Gastrocnemius medialis (tissue), 4 donors: ENCODE measurements around the gene SELENOI. TPM values are rescaled to one million over a fixed set of nuclear protein-coding genes. Genes with fewer than 3 reads are reported as not detected.

ENCODE experiments used
- ATAC-seq, 2 donors: fragments of 150-250 bp; one replicate each; pipeline ENCODE4 v1.9.1; 2016
- DNase-seq, 2 donors: peaks; one replicate each; pipeline ENCODE4 v3.0.0-alpha.2; 2019
- H3K27ac ChIP-seq, 4 donors: fragments of 200-600 bp; sonication (generic); 1 replicate in 1 of 4; 2 replicates in 3 of 4; pipeline ENCODE4 v1.5.1; 2016 to 2018; ENCODE audit warnings: mild to moderate bottlenecking in 2 of 4, moderate library complexity in 1 of 4
- H3K27me3 ChIP-seq, 3 donors: fragments of 200-600 bp; sonication (generic) in 2 of 3; 1 replicate in 1 of 3; 2 replicates in 2 of 3; pipeline versions ENCODE4 v1.5.1 to v1.6.0; 2016 to 2019; ENCODE audit warnings: mild to moderate bottlenecking in 1 of 3, moderate library complexity in 1 of 3
- H3K36me3 ChIP-seq, 2 donors: fragments of 200-600 bp; sonication (generic) in 1 of 2; one replicate each; pipeline ENCODE4 v1.5.1; 2017 to 2018
- H3K4me1 ChIP-seq, 2 donors: fragments of 200-600 bp; sonication (generic) in 1 of 2; one replicate each; pipeline ENCODE4 v1.5.1; 2016 to 2017; ENCODE audit warnings: mild to moderate bottlenecking in 2 of 2
- H3K4me3 ChIP-seq, 4 donors: fragments of 200-600 bp; sonication (generic) in 3 of 4; 1 replicate in 1 of 4; 2 replicates in 3 of 4; pipeline ENCODE4 v1.5.1; 2016 to 2019; ENCODE audit warnings: mild to moderate bottlenecking in 2 of 4
- H3K9me3 ChIP-seq, 3 donors: fragments of 200-600 bp; sonication (generic) in 2 of 3; 1 replicate in 1 of 3; 2 replicates in 2 of 3; pipeline ENCODE4 v1.5.1; 2016 to 2019
- CTCF ChIP-seq, 5 experiments: fragments of 450-650 bp in 3 of 5; fragments of 200-600 bp in 2 of 5; sonication (generic) in 2 of 5; IDR thresholded peaks in 4 of 5; conservative IDR thresholded peaks in 1 of 5; 1 replicate in 4 of 5; 2 replicates in 1 of 5; pipeline ENCODE4 v1.5.1; 2016 to 2019; ENCODE audit warnings: antibody characterized with exemption in 5 of 5, mild to moderate bottlenecking in 3 of 5, moderate library complexity in 3 of 5
- POLR2A ChIP-seq, 2 donors: fragments of 450-650 bp; IDR thresholded peaks; one replicate each; pipeline ENCODE4 v1.6.1; 2017; ENCODE audit warnings: antibody characterized with exemption in 2 of 2, mild to moderate bottlenecking in 2 of 2, moderate library complexity in 2 of 2
- in situ Hi-C, 4 donors: fragments of 200-750 bp; cut with MboI; loops; one replicate each; pipeline versions ENCODE4 v1.15.0 to v1.8.0; 2017; ENCODE audit warnings: low sequenced_read_pairs in 4 of 4
- intact Hi-C: fragments of 100-400 bp; cut with DNase I; formaldehyde crosslinking; loops from one replicate; pipeline ENCODE4 v1.15.1; 2023; ENCODE audit warnings: low total_unique reads
- total RNA-seq, 4 donors: library from RNA; depleted of rRNA; stranded (reverse); fragments of >200 nt; gene quantifications; one replicate each; pipeline versions ENCODE4 v1.1.0 to v1.2.3, GENCODE V29; 2016

The SELENOI gene
- total RNA-seq, 4 donors from 2014 or later = 8.5 to 30.6 (median 17.0) TPM

GRCh38 chr2:26384183-26384582 lies 38.2 kb downstream of the SELENOI start:
- Histone ChIP-seq H3K9me3 (no peaks in the 10 kb centered on the region), H3K27ac (no peak overlapping the region), H3K4me3 (no peak overlapping the region), H3K27me3 (no peaks in the 10 kb centered on the region), H3K4me1 (no peaks in the 10 kb centered on the region), H3K36me3 (peaks cover 0 to 43% of the 10 kb centered on the region in 2 donors)
- TF ChIP-seq CTCF (IDR thresholded peaks at IDR 0.05 in 4 of 5, conservative IDR thresholded peaks at IDR 0.05 in 1 of 5) (no peak), POLR2A (IDR thresholded peaks at IDR 0.05) (no peak)
- DNase-seq = no peak
- in situ Hi-C loops (no loop called here), intact Hi-C loops (no loop called here)
- no peak for ATAC-seq

DNA sequence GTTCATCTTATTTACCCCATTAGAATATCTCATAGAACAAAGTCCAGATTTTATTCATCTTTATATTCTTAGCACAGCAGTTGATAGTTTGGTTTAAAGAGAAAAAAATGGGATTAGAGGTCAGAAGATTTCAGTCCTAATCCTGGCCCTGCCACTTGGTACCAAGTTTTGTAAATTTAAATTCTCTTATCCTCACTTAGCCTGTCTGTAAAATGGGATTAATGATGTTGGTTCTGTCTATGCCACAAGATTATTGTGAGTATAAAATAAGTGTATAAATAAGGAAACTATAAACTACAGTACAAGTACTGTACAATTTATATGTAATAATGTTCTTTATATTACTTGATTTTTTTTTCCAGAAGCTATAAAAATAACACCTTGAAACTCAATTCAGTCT lies 38.7 kb downstream of the SELENOI start:
- Histone ChIP-seq H3K9me3 (no peaks in the 10 kb centered on the region), H3K36me3 (peaks cover 0 to 47% of the 10 kb centered on the region in 2 donors), H3K4me1 (no peaks in the 10 kb centered on the region), H3K4me3 (no peak overlapping the region), H3K27ac (no peak overlapping the region), H3K27me3 (no peaks in the 10 kb centered on the region)
- in situ Hi-C loops (no loop called here), intact Hi-C loops (no loop called here)
- TF ChIP-seq CTCF (IDR thresholded peaks at IDR 0.05 in 4 of 5, conservative IDR thresholded peaks at IDR 0.05 in 1 of 5) = no peak
- DNase-seq = no peak
- no peak for ATAC-seq

- H3K4me3 ChIP-seq = no peak overlapping the region
- ATAC-seq (no peak), DNase-seq (no peak)
- H3K9me3 ChIP-seq = no peaks in the 10 kb centered on the region
- peaks cover 0 to 60% of the 10 kb centered on the region in 2 donors for H3K36me3 ChIP-seq
- intact Hi-C loops (no loop called here), in situ Hi-C loops (no loop called here)
- no peaks in the 10 kb centered on the region for H3K27me3 ChIP-seq
- H3K4me1 ChIP-seq = no peaks in the 10 kb centered on the region
- H3K27ac ChIP-seq = no peak overlapping the region
- TF ChIP-seq CTCF (IDR thresholded peaks at IDR 0.05 in 4 of 5, conservative IDR thresholded peaks at IDR 0.05 in 1 of 5) (no peak), POLR2A (IDR thresholded peaks at IDR 0.05) (no peak)
Observed at GRCh38 chr2:26387189-26387588, 41.2 kb downstream of the SELENOI start.

GRCh38 chr2:26394694-26395093 lies 48.8 kb downstream of the SELENOI start:
- Histone ChIP-seq H3K27me3 (no peaks in the 10 kb centered on the region), H3K4me1 (peaks cover 0 to 6% of the 10 kb centered on the region in 2 donors), H3K9me3 (no peaks in the 10 kb centered on the region), H3K27ac (no peak overlapping the region), H3K36me3 (peaks cover 0 to 12% of the 10 kb centered on the region in 2 donors), H3K4me3 (no peak overlapping the region)
- no peak for DNase-seq
- ATAC-seq = no peak
- intact Hi-C loops = no loop called here
- in situ Hi-C loops = no loop called here
- TF ChIP-seq CTCF (IDR thresholded peaks at IDR 0.05 in 4 of 5, conservative IDR thresholded peaks at IDR 0.05 in 1 of 5) = no peak
- no peak for TF ChIP-seq POLR2A (IDR thresholded peaks at IDR 0.05)

DNA sequence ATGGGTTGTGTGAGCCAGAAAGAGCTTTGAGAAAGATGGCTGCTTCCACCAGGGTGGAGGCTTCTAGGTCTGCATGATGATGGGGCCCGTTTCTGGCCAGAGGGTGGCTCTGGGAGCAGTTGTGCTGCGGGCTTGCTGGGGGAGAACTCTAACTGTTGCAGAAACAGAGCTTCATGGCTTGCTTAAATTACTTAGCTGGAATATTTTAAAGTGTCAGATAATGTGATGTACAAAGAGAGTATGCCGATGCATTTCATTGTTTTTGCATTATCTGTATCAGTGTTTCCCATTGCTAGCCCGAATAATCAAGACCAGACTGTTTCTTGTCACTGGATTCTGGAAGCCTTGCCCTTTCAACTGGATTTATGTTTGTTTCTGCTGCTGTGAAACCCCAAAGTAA lies 49.5 kb downstream of the SELENOI start:
- Histone ChIP-seq H3K27me3 (no peaks in the 10 kb centered on the region), H3K36me3 (peaks cover 0 to 10% of the 10 kb centered on the region in 2 donors), H3K4me1 (peaks cover 0 to 10% of the 10 kb centered on the region in 2 donors), H3K4me3 (no peak overlapping the region), H3K9me3 (no peaks in the 10 kb centered on the region), H3K27ac (no peak overlapping the region)
- ATAC-seq = no peak
- TF ChIP-seq CTCF (IDR thresholded peaks at IDR 0.05 in 4 of 5, conservative IDR thresholded peaks at IDR 0.05 in 1 of 5) = no peak
- no peak for TF ChIP-seq POLR2A (IDR thresholded peaks at IDR 0.05)
- DNase-seq = no peak
- intact Hi-C loops (no loop called here), in situ Hi-C loops (no loop called here)
